K562 (cell line): Measurements from ENCODE around the gene EMD.

Source experiments
- ATF2 ChIP-seq: sonication (generic); formaldehyde crosslinking; IDR thresholded peaks from 2 replicates; pipeline ENCODE4 v1.8.1; 2022; ENCODE audit warnings: missing genetic modification reagents
- BACH1 ChIP-seq: fragments of 200-800 bp; sonication (Bioruptor generic); IDR thresholded peaks from 2 replicates; pipeline ENCODE4 v1.6.1; 2016; ENCODE audit warnings: missing genetic modification characterization, missing compliant biosample characterization
- EZH2 ChIP-seq: IDR thresholded peaks from 2 replicates; pipeline ENCODE4 v1.6.1; 2012; ENCODE audit warnings: low read depth, mild to moderate bottlenecking, inconsistent platforms, low read length, borderline replicate concordance
- OTX1 ChIP-seq: fragments of 450-650 bp; formaldehyde crosslinking; IDR thresholded peaks from 2 replicates; pipeline ENCODE4 v1.4.0; 2022; ENCODE audit warnings: mild to moderate bottlenecking
- POLR2A ChIP-seq: fragments of 450-650 bp; conservative IDR thresholded peaks from 2 replicates; pipeline ENCODE4 v1.6.1; 2016
- ZBTB1 ChIP-seq: sonication (generic); formaldehyde crosslinking; IDR thresholded peaks from 2 replicates; pipeline ENCODE4 v1.8.1; 2023; ENCODE audit warnings: missing genetic modification reagents, low read depth, mild to moderate bottlenecking, borderline replicate concordance
- ZNF12 ChIP-seq: sonication (generic); formaldehyde crosslinking; IDR thresholded peaks from 2 replicates; pipeline ENCODE4 v1.4.0; 2020; ENCODE audit warnings: mild to moderate bottlenecking, missing genetic modification reagents
- TF ChIP-seq, protein P1 (sequence below): fragments of 450-650 bp; formaldehyde crosslinking; IDR thresholded peaks from 2 replicates; pipeline ENCODE4 v1.4.0; 2022; ENCODE audit warnings: missing genetic modification characterization
- TF ChIP-seq, protein P2 (sequence below), 2 experiments: fragments of 450-650 bp; formaldehyde crosslinking in 1 of 2; IDR thresholded peaks; 2 replicates each; pipeline versions ENCODE4 v1.4.0 to v1.6.1; 2014 to 2020; ENCODE audit warnings: mild to moderate bottlenecking in 2 of 2, borderline replicate concordance in 1 of 2, low read depth in 1 of 2
- TF ChIP-seq, protein P3 (sequence below), 3 experiments: IDR thresholded peaks in 2 of 3; conservative IDR thresholded peaks in 1 of 3; 2 replicates each; pipeline ENCODE4 v1.5.1; 2011 to 2012; ENCODE audit warnings: low read length in 3 of 3, mild to moderate bottlenecking in 3 of 3, control low read depth in 2 of 3, improper control_type of control experiment in 1 of 3, inconsistent platforms in 1 of 3, low read depth in 1 of 3, mixed read lengths in 1 of 3, moderate library complexity in 1 of 3; ENCODE audit not compliant: insufficient read depth in 2 of 3

DNA sequence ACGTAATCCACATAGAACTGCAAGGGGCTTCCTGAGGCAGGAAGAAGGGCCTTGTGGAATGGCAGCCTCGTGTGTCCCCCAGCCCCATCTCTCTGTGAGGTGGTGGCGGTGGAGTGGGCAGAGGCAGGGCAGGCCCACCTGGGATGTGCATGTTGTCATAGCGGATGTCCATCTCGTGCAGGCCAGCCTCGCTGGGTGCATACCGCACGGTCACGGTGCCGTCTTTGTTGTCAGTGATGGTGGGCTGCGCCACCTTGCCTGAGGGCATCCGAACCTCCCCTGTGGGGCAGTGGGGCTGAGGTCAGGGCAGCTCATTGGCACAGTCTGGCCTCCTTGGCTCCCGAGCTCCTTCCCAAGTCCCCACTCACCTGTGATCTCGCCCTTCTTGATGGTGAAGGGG is 25.1 kb upstream of the EMD start:
- TF ChIP-seq POLR2A (no peak), ATF2 (no peak), OTX1 (CRISPR knock-in tag) (no peak), ZNF12 (no peak), EZH2 (no peak), BACH1 (no peak), ZBTB1 (CRISPR knock-in tag) (no peak)
- TF ChIP-seq, protein P1, sequence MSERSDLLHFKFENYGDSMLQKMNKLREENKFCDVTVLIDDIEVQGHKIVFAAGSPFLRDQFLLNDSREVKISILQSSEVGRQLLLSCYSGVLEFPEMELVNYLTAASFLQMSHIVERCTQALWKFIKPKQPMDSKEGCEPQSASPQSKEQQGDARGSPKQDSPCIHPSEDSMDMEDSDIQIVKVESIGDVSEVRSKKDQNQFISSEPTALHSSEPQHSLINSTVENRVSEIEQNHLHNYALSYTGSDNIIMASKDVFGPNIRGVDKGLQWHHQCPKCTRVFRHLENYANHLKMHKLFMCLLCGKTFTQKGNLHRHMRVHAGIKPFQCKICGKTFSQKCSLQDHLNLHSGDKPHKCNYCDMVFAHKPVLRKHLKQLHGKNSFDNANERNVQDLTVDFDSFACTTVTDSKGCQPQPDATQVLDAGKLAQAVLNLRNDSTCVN (CRISPR knock-in tag): no peak
- TF ChIP-seq, protein P2, sequence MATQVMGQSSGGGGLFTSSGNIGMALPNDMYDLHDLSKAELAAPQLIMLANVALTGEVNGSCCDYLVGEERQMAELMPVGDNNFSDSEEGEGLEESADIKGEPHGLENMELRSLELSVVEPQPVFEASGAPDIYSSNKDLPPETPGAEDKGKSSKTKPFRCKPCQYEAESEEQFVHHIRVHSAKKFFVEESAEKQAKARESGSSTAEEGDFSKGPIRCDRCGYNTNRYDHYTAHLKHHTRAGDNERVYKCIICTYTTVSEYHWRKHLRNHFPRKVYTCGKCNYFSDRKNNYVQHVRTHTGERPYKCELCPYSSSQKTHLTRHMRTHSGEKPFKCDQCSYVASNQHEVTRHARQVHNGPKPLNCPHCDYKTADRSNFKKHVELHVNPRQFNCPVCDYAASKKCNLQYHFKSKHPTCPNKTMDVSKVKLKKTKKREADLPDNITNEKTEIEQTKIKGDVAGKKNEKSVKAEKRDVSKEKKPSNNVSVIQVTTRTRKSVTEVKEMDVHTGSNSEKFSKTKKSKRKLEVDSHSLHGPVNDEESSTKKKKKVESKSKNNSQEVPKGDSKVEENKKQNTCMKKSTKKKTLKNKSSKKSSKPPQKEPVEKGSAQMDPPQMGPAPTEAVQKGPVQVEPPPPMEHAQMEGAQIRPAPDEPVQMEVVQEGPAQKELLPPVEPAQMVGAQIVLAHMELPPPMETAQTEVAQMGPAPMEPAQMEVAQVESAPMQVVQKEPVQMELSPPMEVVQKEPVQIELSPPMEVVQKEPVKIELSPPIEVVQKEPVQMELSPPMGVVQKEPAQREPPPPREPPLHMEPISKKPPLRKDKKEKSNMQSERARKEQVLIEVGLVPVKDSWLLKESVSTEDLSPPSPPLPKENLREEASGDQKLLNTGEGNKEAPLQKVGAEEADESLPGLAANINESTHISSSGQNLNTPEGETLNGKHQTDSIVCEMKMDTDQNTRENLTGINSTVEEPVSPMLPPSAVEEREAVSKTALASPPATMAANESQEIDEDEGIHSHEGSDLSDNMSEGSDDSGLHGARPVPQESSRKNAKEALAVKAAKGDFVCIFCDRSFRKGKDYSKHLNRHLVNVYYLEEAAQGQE (IDR thresholded peaks at IDR 0.05; ENCODE audit: borderline replicate concordance): no peak
- TF ChIP-seq, protein P2 (CRISPR knock-in tag; IDR thresholded peaks at IDR 0.05; ENCODE audit: low read depth): no peak
- TF ChIP-seq, protein P3, sequence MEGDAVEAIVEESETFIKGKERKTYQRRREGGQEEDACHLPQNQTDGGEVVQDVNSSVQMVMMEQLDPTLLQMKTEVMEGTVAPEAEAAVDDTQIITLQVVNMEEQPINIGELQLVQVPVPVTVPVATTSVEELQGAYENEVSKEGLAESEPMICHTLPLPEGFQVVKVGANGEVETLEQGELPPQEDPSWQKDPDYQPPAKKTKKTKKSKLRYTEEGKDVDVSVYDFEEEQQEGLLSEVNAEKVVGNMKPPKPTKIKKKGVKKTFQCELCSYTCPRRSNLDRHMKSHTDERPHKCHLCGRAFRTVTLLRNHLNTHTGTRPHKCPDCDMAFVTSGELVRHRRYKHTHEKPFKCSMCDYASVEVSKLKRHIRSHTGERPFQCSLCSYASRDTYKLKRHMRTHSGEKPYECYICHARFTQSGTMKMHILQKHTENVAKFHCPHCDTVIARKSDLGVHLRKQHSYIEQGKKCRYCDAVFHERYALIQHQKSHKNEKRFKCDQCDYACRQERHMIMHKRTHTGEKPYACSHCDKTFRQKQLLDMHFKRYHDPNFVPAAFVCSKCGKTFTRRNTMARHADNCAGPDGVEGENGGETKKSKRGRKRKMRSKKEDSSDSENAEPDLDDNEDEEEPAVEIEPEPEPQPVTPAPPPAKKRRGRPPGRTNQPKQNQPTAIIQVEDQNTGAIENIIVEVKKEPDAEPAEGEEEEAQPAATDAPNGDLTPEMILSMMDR (IDR thresholded peaks at IDR 0.05 in 2 of 3, conservative IDR thresholded peaks at IDR 0.05 in 1 of 3; ENCODE audit: insufficient read depth in 2 of 3, low read depth in 1 of 3, low read length in 3 of 3): no peak
